ENCODE results near the gene P3H2. TPM values are rescaled to one million over a fixed set of nuclear protein-coding genes. Genes with fewer than 3 reads are reported as not detected.
"Not testable (repeated sequence)": the region's sequence is repeated elsewhere in the genome, so short reads cannot be mapped to it uniquely, and the experiment has no call there.

The P3H2 gene
- total RNA-seq, 1 donor from 2014 or later: not detected

DNA sequence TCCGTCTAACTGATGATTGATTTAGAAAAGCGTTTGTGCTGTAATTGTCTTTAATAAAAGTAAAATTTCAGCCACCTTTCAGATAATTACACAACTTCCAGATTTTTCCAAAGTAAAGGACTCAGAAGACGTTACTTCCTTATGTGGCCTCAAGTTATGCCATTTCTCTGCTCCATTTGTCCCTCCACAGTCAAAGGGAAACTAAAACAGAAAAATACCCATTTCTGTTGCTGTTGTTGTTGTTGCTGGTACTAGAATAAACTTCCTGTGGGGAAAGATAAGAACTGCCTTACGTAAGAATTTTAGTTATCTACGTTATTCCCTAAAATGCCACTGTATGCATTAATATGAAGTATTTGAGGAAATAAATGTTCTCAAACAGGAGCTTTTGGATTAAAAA lies 153.9 kb downstream of the P3H2 start:
- no peak for DNase-seq (ENCODE audit: low spot score)
- intact Hi-C loops (cut with micrococcal nuclease): loop anchor here (1.0 to 5.0 kb wide), 4 partner anchors 236 to 730 kb away; partner anchors contain the start of gene CLDN1
- H3K36me3 Mint-ChIP-seq (ENCODE audit: low read depth): no peaks in the 10 kb centered on the region
- no peaks in the 10 kb centered on the region for H3K9me3 Mint-ChIP-seq
- H3K27me3 Mint-ChIP-seq (ENCODE audit: low read depth): peaks cover 16% of the 10 kb centered on the region
- peaks cover 6% of the 10 kb centered on the region for H3K4me1 Mint-ChIP-seq (ENCODE audit: low read depth)
- H3K27ac Mint-ChIP-seq: no peak overlapping the region
- H3K4me3 Mint-ChIP-seq (ENCODE audit: low read depth): no peak overlapping the region

GRCh38 chr3:189964623-189965332 lies 155.9 kb downstream of the P3H2 start:
- H3K36me3 Mint-ChIP-seq (ENCODE audit: low read depth): no peaks in the 10 kb centered on the region

GRCh38 chr3:189962466-189962865 lies 158.2 kb downstream of the P3H2 start:
- Mint-ChIP-seq H3K36me3 (ENCODE audit: low read depth) (no peaks in the 10 kb centered on the region), H3K4me3 (ENCODE audit: low read depth) (no peak overlapping the region), H3K9me3 (no peaks in the 10 kb centered on the region), H3K4me1 (ENCODE audit: low read depth) (peaks cover 15% of the 10 kb centered on the region), H3K27ac (no peak overlapping the region), H3K27me3 (ENCODE audit: low read depth) (peaks cover 15% of the 10 kb centered on the region)
- intact Hi-C loops (cut with micrococcal nuclease): no loop called here
- no peak for DNase-seq (ENCODE audit: low spot score)

More at GRCh38 chr3:189964623-189965332, 155.9 kb downstream of the P3H2 start:
- Mint-ChIP-seq H3K27ac (no peak overlapping the region), H3K27me3 (ENCODE audit: low read depth) (peaks cover 10% of the 10 kb centered on the region), H3K4me3 (ENCODE audit: low read depth) (no peak overlapping the region), H3K9me3 (no peaks in the 10 kb centered on the region), H3K4me1 (ENCODE audit: low read depth) (peaks cover 15% of the 10 kb centered on the region)
- intact Hi-C loops (cut with micrococcal nuclease): loop anchor here (5.0 kb wide), 1 partner anchor 358 kb away; the partner anchor contains the start of gene CLDN1
- DNase-seq (ENCODE audit: low spot score): no peak

GRCh38 chr3:189961522-189962161 lies 159.1 kb downstream of the P3H2 start:
- Mint-ChIP-seq H3K27ac (no peak overlapping the region), H3K4me1 (ENCODE audit: low read depth) (peaks cover 9% of the 10 kb centered on the region), H3K36me3 (ENCODE audit: low read depth) (no peaks in the 10 kb centered on the region), H3K4me3 (ENCODE audit: low read depth) (no peak overlapping the region), H3K9me3 (no peaks in the 10 kb centered on the region), H3K27me3 (ENCODE audit: low read depth) (peaks cover 14% of the 10 kb centered on the region)
- DNase-seq (ENCODE audit: low spot score): peak; percentile 58
- intact Hi-C loops (cut with micrococcal nuclease): no loop called here

GRCh38 chr3:189961086-189961485 lies 159.6 kb downstream of the P3H2 start:
- H3K4me1 Mint-ChIP-seq (ENCODE audit: low read depth); DNase-seq (ENCODE audit: low spot score); H3K9me3 Mint-ChIP-seq; H3K27ac Mint-ChIP-seq; H3K36me3 Mint-ChIP-seq (ENCODE audit: low read depth); intact Hi-C loops (cut with micrococcal nuclease); H3K4me3 Mint-ChIP-seq (ENCODE audit: low read depth): not testable (repeated sequence)
- H3K27me3 Mint-ChIP-seq (ENCODE audit: low read depth): peaks cover 14% of the 10 kb centered on the region

DNA sequence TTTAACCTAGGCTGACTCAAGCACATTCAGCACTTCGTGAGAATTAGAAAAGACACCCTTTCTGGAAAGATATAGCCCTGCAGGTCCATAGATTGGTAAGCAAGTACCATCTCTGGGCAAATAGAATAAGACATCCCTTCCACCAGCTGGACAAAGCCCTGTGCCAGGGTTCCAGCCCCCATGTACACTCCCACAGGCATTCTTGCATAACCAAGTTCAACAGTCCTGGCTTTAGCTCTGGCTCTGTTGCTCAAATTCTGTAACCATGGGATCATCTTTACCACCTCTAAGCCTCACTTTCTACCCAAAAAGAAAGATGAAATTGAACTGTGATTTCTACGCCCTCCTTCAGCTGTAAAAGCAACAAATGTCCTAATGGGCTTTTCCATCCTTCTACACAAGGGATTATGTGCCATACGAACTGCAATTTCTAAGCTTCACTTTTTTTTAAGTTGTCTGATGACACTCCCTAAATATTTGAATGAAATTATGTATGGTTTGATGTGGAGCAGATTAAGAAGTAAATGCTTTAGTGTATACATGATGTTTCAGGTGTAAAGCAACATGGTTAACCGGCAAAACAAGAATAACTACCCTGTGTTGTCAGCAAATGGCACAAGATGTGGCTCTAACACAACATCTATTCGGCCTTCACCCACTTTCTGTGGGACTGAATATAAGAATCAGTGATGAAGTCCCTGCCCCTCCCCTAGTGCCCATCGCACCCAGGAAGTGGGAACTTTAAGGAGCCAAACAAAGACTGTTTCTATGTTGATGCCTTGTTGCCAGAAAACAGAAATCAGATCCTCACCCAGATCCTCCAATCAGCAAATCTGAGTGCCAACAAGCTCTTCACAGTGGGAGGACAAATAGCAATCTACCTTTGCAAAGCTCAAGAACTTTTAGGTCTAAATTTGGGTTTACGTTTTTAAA lies 165.7 kb downstream of the P3H2 start:
- intact Hi-C loops (cut with micrococcal nuclease): no loop called here

DNA sequence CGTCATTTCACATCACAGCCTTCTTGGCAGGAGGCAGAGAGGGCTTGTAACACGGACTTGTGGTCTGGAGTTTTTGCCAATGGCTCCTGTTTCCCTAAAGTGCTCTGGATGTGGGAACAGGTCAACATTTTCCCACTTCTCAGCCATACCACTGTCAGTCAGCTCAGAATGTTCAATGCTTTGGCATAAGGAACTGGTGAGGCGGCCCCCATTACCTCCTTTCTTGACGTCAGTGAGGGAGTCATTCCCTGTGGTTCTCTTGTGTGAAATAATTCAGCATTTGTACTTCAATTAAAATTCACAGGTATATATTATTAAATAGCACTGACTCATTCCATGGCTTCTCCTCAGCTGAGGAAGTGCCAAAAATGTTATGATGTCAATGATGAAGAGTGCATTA lies 167.1 kb downstream of the P3H2 start:
- DNase-seq (ENCODE audit: low spot score): no peak
- no peaks in the 10 kb centered on the region for H3K4me1 Mint-ChIP-seq (ENCODE audit: low read depth)
- no peaks in the 10 kb centered on the region for H3K9me3 Mint-ChIP-seq
- no peaks in the 10 kb centered on the region for H3K36me3 Mint-ChIP-seq (ENCODE audit: low read depth)
- H3K27me3 Mint-ChIP-seq (ENCODE audit: low read depth): peaks cover 19% of the 10 kb centered on the region
- H3K27ac Mint-ChIP-seq: no peak overlapping the region
- intact Hi-C loops (cut with micrococcal nuclease): no loop called here
- no peak overlapping the region for H3K4me3 Mint-ChIP-seq (ENCODE audit: low read depth)

More for the DNA sequence above, 165.7 kb downstream of the P3H2 start:
- Mint-ChIP-seq H3K4me3 (ENCODE audit: low read depth) (no peak overlapping the region), H3K4me1 (ENCODE audit: low read depth) (no peaks in the 10 kb centered on the region), H3K27me3 (ENCODE audit: low read depth) (peaks cover 22% of the 10 kb centered on the region), H3K36me3 (ENCODE audit: low read depth) (no peaks in the 10 kb centered on the region), H3K27ac (no peak overlapping the region), H3K9me3 (no peaks in the 10 kb centered on the region)
- DNase-seq (ENCODE audit: low spot score): no peak

DNA sequence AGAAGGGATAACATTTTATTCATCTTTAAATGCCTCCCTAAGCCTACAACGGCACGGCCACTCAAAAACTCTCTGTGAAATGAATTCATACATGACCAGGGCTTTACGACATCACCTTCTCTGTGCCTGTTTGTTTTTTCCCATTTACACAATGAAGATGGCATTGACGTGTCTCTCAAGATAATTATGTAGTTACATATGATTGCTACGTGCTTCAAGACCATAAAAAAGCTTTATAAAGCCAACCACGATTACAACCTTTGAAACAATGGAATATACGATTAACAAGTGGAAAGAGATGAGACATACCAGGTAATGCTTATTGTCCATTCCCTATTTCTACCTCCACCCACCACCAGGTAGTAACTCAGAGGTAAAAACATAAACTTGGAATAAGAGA lies 168.4 kb downstream of the P3H2 start:
- Mint-ChIP-seq H3K4me1 (ENCODE audit: low read depth) (peaks cover 8% of the 10 kb centered on the region), H3K9me3 (no peaks in the 10 kb centered on the region), H3K36me3 (ENCODE audit: low read depth) (no peaks in the 10 kb centered on the region), H3K4me3 (ENCODE audit: low read depth) (no peak overlapping the region), H3K27ac (no peak overlapping the region), H3K27me3 (ENCODE audit: low read depth) (peaks cover 11% of the 10 kb centered on the region)
- intact Hi-C loops (cut with micrococcal nuclease): no loop called here
- no peak for DNase-seq (ENCODE audit: low spot score)

DNA sequence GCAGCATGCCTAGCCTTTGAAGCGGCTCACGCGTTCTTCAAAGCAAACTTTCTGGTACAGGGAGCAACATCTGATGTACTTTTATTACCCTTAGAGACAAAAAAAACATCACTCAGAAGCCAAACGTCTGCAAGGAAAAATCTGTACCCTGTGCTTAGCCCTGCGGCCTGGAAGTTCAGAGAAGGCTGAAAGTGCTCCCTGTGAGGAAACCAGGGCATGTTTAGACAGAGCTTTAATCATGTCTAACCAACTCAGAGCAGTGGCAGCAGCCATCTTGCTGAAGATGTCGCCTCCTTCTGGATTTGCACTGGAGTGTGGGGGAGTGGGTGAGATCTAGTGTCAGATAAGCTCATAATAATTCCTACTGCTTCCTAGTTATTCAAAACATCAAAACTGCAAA lies 170.4 kb downstream of the P3H2 start:
- no peaks in the 10 kb centered on the region for H3K9me3 Mint-ChIP-seq
- H3K4me3 Mint-ChIP-seq (ENCODE audit: low read depth): no peak overlapping the region
- peaks cover 12% of the 10 kb centered on the region for H3K4me1 Mint-ChIP-seq (ENCODE audit: low read depth)
- intact Hi-C loops (cut with micrococcal nuclease): no loop called here
- peaks cover 10% of the 10 kb centered on the region for H3K27me3 Mint-ChIP-seq (ENCODE audit: low read depth)
- no peak overlapping the region for H3K27ac Mint-ChIP-seq
- no peaks in the 10 kb centered on the region for H3K36me3 Mint-ChIP-seq (ENCODE audit: low read depth)
- DNase-seq (ENCODE audit: low spot score): no peak

DNA sequence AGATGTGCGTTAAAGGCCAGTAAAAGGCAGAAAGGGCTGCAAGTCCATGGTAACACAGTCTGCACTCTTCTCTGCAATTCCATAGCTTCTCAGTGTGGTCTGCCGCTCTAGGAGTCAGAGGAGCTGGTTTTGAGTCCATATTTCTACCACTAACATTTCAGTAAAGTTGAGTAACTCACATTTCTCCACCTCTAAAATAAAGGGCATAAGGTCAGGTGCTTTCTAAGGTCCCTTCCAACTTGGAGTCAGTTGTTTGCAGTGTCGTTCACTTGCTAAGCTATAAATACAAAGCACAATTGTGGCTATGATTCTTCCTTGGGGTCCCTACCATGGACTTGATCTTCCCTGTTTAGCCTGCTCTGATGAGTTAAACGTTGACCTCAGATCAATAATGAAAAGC lies 171.1 kb downstream of the P3H2 start:
- no peak overlapping the region for H3K27ac Mint-ChIP-seq
- no peak overlapping the region for H3K4me3 Mint-ChIP-seq (ENCODE audit: low read depth)
- no peak for DNase-seq (ENCODE audit: low spot score)
- intact Hi-C loops (cut with micrococcal nuclease): loop anchor here (5.0 to 10.0 kb wide), 6 partner anchors 172 to 627 kb away; no protein-coding TSS in a partner anchor
- peaks cover 13% of the 10 kb centered on the region for H3K4me1 Mint-ChIP-seq (ENCODE audit: low read depth)
- H3K9me3 Mint-ChIP-seq: no peaks in the 10 kb centered on the region
- no peaks in the 10 kb centered on the region for H3K36me3 Mint-ChIP-seq (ENCODE audit: low read depth)
- peaks cover 10% of the 10 kb centered on the region for H3K27me3 Mint-ChIP-seq (ENCODE audit: low read depth)

GRCh38 chr3:189948724-189949045 lies 172.0 kb downstream of the P3H2 start:
- H3K4me1 Mint-ChIP-seq (ENCODE audit: low read depth): peaks cover 16% of the 10 kb centered on the region
- intact Hi-C loops (cut with micrococcal nuclease): loop anchor here (1.0 to 10.0 kb wide), 7 partner anchors 171 to 676 kb away; no protein-coding TSS in a partner anchor
- no peak overlapping the region for H3K4me3 Mint-ChIP-seq (ENCODE audit: low read depth)
- no peak overlapping the region for H3K27ac Mint-ChIP-seq
- peaks cover 10% of the 10 kb centered on the region for H3K27me3 Mint-ChIP-seq (ENCODE audit: low read depth)
- no peaks in the 10 kb centered on the region for H3K36me3 Mint-ChIP-seq (ENCODE audit: low read depth)
- DNase-seq (ENCODE audit: low spot score): no peak
- no peaks in the 10 kb centered on the region for H3K9me3 Mint-ChIP-seq

GRCh38 chr3:189947948-189948723 lies 172.6 kb downstream of the P3H2 start:
- H3K27me3 Mint-ChIP-seq (ENCODE audit: low read depth): peaks cover 10% of the 10 kb centered on the region
- H3K27ac Mint-ChIP-seq: no peak overlapping the region
- H3K9me3 Mint-ChIP-seq: no peaks in the 10 kb centered on the region
- peaks cover 18% of the 10 kb centered on the region for H3K4me1 Mint-ChIP-seq (ENCODE audit: low read depth)
- DNase-seq (ENCODE audit: low spot score): no peak
- H3K36me3 Mint-ChIP-seq (ENCODE audit: low read depth): no peaks in the 10 kb centered on the region
- H3K4me3 Mint-ChIP-seq (ENCODE audit: low read depth): no peak overlapping the region
- intact Hi-C loops (cut with micrococcal nuclease): loop anchor here (1.0 to 10.0 kb wide), 7 partner anchors 171 to 676 kb away; no protein-coding TSS in a partner anchor

All from activated T-helper 2 cell treated with anti-CD3 and anti-CD28 coated beads, Interferon-gamma antibody, Interleukin-2, Interleukin-4, amounts not matched to agents 10 μg/mL and 5 μg/mL and 100 μg/mL, durations not matched to agents 14 hours and 24 hours and 36 hours (primary cell).